Ovary (tissue), 3 donors: ENCODE data around the gene IGF2BP3.

Experiments used
- POLR2A ChIP-seq: fragments of 450-650 bp; IDR thresholded peaks from one replicate; pipeline ENCODE4 v1.6.1; 2017; ENCODE audit warnings: antibody characterized with exemption, mild to moderate bottlenecking, moderate library complexity
- TF ChIP-seq, protein P1 (sequence below), 3 donors: fragments of 450-650 bp in 2 of 3; fragments of 200-600 bp in 1 of 3; IDR thresholded peaks; one replicate each; pipeline versions ENCODE4 v1.5.1 to v1.8.0; 2016 to 2022; ENCODE audit warnings: antibody characterized with exemption in 3 of 3, mild to moderate bottlenecking in 1 of 3
- donor health status: DM: no; HTN: no; CAD: no.

DNA sequence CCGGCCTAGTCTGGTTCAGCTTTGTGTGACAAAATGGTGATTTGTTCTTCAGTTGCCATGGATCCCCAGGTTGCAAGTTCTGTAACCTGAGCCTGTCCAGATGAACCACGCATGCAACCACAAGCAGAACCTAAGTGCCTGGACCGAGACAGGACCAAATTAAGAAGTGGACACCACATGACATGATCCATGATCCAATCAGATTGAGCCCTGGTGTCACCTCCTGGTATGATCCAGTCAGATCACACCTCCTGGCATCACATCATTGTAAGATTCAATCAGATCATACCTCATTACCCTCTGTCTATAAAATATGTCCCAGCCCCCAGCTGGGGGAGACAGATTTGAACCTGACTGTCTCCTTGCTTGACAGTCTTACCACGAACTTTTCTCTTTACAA lies 101.2 kb downstream of the IGF2BP3 start:
- TF ChIP-seq POLR2A: no peak
- TF ChIP-seq, protein P1, sequence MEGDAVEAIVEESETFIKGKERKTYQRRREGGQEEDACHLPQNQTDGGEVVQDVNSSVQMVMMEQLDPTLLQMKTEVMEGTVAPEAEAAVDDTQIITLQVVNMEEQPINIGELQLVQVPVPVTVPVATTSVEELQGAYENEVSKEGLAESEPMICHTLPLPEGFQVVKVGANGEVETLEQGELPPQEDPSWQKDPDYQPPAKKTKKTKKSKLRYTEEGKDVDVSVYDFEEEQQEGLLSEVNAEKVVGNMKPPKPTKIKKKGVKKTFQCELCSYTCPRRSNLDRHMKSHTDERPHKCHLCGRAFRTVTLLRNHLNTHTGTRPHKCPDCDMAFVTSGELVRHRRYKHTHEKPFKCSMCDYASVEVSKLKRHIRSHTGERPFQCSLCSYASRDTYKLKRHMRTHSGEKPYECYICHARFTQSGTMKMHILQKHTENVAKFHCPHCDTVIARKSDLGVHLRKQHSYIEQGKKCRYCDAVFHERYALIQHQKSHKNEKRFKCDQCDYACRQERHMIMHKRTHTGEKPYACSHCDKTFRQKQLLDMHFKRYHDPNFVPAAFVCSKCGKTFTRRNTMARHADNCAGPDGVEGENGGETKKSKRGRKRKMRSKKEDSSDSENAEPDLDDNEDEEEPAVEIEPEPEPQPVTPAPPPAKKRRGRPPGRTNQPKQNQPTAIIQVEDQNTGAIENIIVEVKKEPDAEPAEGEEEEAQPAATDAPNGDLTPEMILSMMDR (IDR thresholded peaks at IDR 0.05): no peak
